ENCODE data around the gene CUL1.

The CUL1 gene

GRCh38 chr7:148761499-148762278 lies 63.0 kb downstream of the CUL1 start:
- Histone ChIP-seq H3K79me2 (no peaks in the 10 kb centered on the region), H2AFZ (no peak overlapping the region), H3K9ac (no peak overlapping the region), H3K27me3 (ENCODE audit: control insufficient read depth, insufficient read depth, low read length) (no peaks in the 10 kb centered on the region), H3K4me1 (no peaks in the 10 kb centered on the region), H3K4me2 (ENCODE audit: low read length) (no peak overlapping the region), H3K27ac (no peak overlapping the region), H3K36me3 (ENCODE audit: control insufficient read depth, insufficient read depth, low read length) (no peaks in the 10 kb centered on the region), H3K9me3 (ENCODE audit: control insufficient read depth, low read length) (no peaks in the 10 kb centered on the region), H3K4me3 (ENCODE audit: low read depth, low read length) (no peak overlapping the region)
- TF ChIP-seq CTCF (IDR thresholded peaks at IDR 0.05): no peak

- Histone ChIP-seq H3K4me2 (ENCODE audit: low read length) (no peak overlapping the region), H3K36me3 (ENCODE audit: control insufficient read depth, insufficient read depth, low read length) (no peaks in the 10 kb centered on the region)
- TF ChIP-seq CTCF (IDR thresholded peaks at IDR 0.05): no peak
Measured at GRCh38 chr7:148763622-148764021, 64.9 kb downstream of the CUL1 start.

GRCh38 chr7:148770004-148770403 lies 71.3 kb downstream of the CUL1 start:
- H3K36me3 ChIP-seq (ENCODE audit: control insufficient read depth, insufficient read depth, low read length): no peaks in the 10 kb centered on the region
- no peaks in the 10 kb centered on the region for H3K27me3 ChIP-seq (ENCODE audit: control insufficient read depth, insufficient read depth, low read length)
- no peaks in the 10 kb centered on the region for H3K9me3 ChIP-seq (ENCODE audit: control insufficient read depth, low read length)
- no peaks in the 10 kb centered on the region for H3K4me1 ChIP-seq
- no peak overlapping the region for H2AFZ ChIP-seq
- H3K4me2 ChIP-seq (ENCODE audit: low read length): no peak overlapping the region
- no peak overlapping the region for H3K4me3 ChIP-seq (ENCODE audit: low read depth, low read length)
- no peak overlapping the region for H3K27ac ChIP-seq
- H3K9ac ChIP-seq: no peak overlapping the region
- no peak for TF ChIP-seq CTCF (IDR thresholded peaks at IDR 0.05)
- H3K79me2 ChIP-seq: peaks cover 8% of the 10 kb centered on the region

More at GRCh38 chr7:148763622-148764021, 64.9 kb downstream of the CUL1 start:
- no peak overlapping the region for H3K27ac ChIP-seq
- no peaks in the 10 kb centered on the region for H3K27me3 ChIP-seq (ENCODE audit: control insufficient read depth, insufficient read depth, low read length)
- no peaks in the 10 kb centered on the region for H3K79me2 ChIP-seq
- no peaks in the 10 kb centered on the region for H3K9me3 ChIP-seq (ENCODE audit: control insufficient read depth, low read length)
- H3K4me1 ChIP-seq: no peaks in the 10 kb centered on the region
- no peak overlapping the region for H2AFZ ChIP-seq
- H3K4me3 ChIP-seq (ENCODE audit: low read depth, low read length): no peak overlapping the region
- H3K9ac ChIP-seq: no peak overlapping the region

- H3K4me1 ChIP-seq: no peaks in the 10 kb centered on the region
- H3K27me3 ChIP-seq (ENCODE audit: control insufficient read depth, insufficient read depth, low read length): no peaks in the 10 kb centered on the region
- H3K27ac ChIP-seq: no peak overlapping the region
- peaks cover 16% of the 10 kb centered on the region for H3K79me2 ChIP-seq
- H3K9me3 ChIP-seq (ENCODE audit: control insufficient read depth, low read length): no peaks in the 10 kb centered on the region
- TF ChIP-seq CTCF (IDR thresholded peaks at IDR 0.05): no peak
- H3K4me3 ChIP-seq (ENCODE audit: low read depth, low read length): no peak overlapping the region
- no peak overlapping the region for H3K4me2 ChIP-seq (ENCODE audit: low read length)
- no peaks in the 10 kb centered on the region for H3K36me3 ChIP-seq (ENCODE audit: control insufficient read depth, insufficient read depth, low read length)
- H2AFZ ChIP-seq: no peak overlapping the region
- no peak overlapping the region for H3K9ac ChIP-seq
Measured at GRCh38 chr7:148772297-148773089, 73.8 kb downstream of the CUL1 start.
